Measurements from ENCODE around the gene ZG16B. TPM values are rescaled to one million over a fixed set of nuclear protein-coding genes. Genes with fewer than 3 reads are reported as not detected.

ZG16B gene
- total and polyA plus RNA-seq, 10 donors: 0.73 to 3.8 (median 1.5) TPM; not detected in 1

- peaks cover 0 to 72% (median 35%) of the 10 kb centered on the region in 7 donors for H3K27me3 ChIP-seq (replicated peaks in 1 of 7)
- no peak overlapping the region for H3K27ac ChIP-seq
- DNase-seq: peak; percentile 40
- TF ChIP-seq POLR2A (IDR thresholded peaks at IDR 0.05): no peak
- no peak for TF ChIP-seq POLR2AphosphoS5 (IDR thresholded peaks at IDR 0.05)
- no peak for TF ChIP-seq CTCF (IDR thresholded peaks at IDR 0.05 in 8 of 11, conservative IDR thresholded peaks at IDR 0.05 in 3 of 11)
- peaks cover 0 to 23% (median 3%) of the 10 kb centered on the region in 6 donors for H3K4me1 ChIP-seq
- intact Hi-C loops (cut with DNase I; ENCODE audit: low total_unique reads): no loop called here
- no peaks in the 10 kb centered on the region for H3K36me3 ChIP-seq
- WGBS, 5 donors: 76 to 86% (median 82%) methylated on average over 7 to 8 of the region's 8 CpGs
- H3K9me3 ChIP-seq: no peaks in the 10 kb centered on the region
- H3K4me3 ChIP-seq: no peak overlapping the region
Measured at GRCh38 chr16:2791174-2791573, 38.9 kb upstream of the ZG16B start.

GRCh38 chr16:2792940-2793339 lies 37.2 kb upstream of the ZG16B start:
- Histone ChIP-seq H3K4me3 (no peak overlapping the region), H3K27me3 (replicated peaks in 1 of 7) (peaks cover 0 to 70% (median 24%) of the 10 kb centered on the region in 7 donors), H3K4me1 (peaks cover 0 to 20% (median 0%) of the 10 kb centered on the region in 6 donors), H3K9me3 (no peaks in the 10 kb centered on the region), H3K27ac (no peak overlapping the region), H3K36me3 (no peaks in the 10 kb centered on the region)
- DNase-seq: no peak
- WGBS, 5 donors: 78 to 91% (median 83%) methylated on average over 10 of the region's 10 CpGs
- intact Hi-C loops (cut with DNase I; ENCODE audit: low total_unique reads): no loop called here
- no peak for TF ChIP-seq POLR2A (IDR thresholded peaks at IDR 0.05)
- no peak for TF ChIP-seq POLR2AphosphoS5 (IDR thresholded peaks at IDR 0.05)
- no peak for TF ChIP-seq CTCF (IDR thresholded peaks at IDR 0.05 in 8 of 11, conservative IDR thresholded peaks at IDR 0.05 in 3 of 11)

- DNase-seq: no peak
- TF ChIP-seq POLR2A (IDR thresholded peaks at IDR 0.05): no peak
- no peak for TF ChIP-seq CTCF (IDR thresholded peaks at IDR 0.05 in 8 of 11, conservative IDR thresholded peaks at IDR 0.05 in 3 of 11)
- TF ChIP-seq POLR2AphosphoS5 (IDR thresholded peaks at IDR 0.05): no peak
- Histone ChIP-seq H3K4me3 (no peak overlapping the region), H3K9me3 (no peaks in the 10 kb centered on the region), H3K27me3 (replicated peaks in 1 of 7) (peaks cover 0 to 65% (median 17%) of the 10 kb centered on the region in 7 donors), H3K27ac (no peak overlapping the region), H3K4me1 (peaks cover 0 to 20% (median 0%) of the 10 kb centered on the region in 6 donors), H3K36me3 (no peaks in the 10 kb centered on the region)
- intact Hi-C loops (cut with DNase I; ENCODE audit: low total_unique reads): no loop called here
- 64 to 84% (median 71%) methylated on average over 7 of the region's 7 CpGs for WGBS, 5 donors
Measured at GRCh38 chr16:2795395-2796143, 34.5 kb upstream of the ZG16B start.

- peaks cover 0 to 11% (median 5%) of the 10 kb centered on the region in 8 donors for H3K9me3 ChIP-seq
- no peaks in the 10 kb centered on the region for H3K36me3 ChIP-seq
- H3K27me3 ChIP-seq (replicated peaks in 1 of 7): peaks cover 0 to 40% (median 7%) of the 10 kb centered on the region in 7 donors
- no peak overlapping the region for H3K4me3 ChIP-seq
- no peak overlapping the region for H3K27ac ChIP-seq
- intact Hi-C loops (cut with DNase I; ENCODE audit: low total_unique reads): no loop called here
- TF ChIP-seq POLR2AphosphoS5 (IDR thresholded peaks at IDR 0.05): no peak
- H3K4me1 ChIP-seq: peaks cover 0 to 11% (median 0%) of the 10 kb centered on the region in 6 donors
- WGBS, 5 donors: 77 to 91% (median 83%) methylated on average over 9 to 39 of the region's 39 CpGs
- DNase-seq: peak; percentile 22
Measured at GRCh38 chr16:2798723-2799204, 31.3 kb upstream of the ZG16B start.

Data from spleen (tissue), 11 donors.